GM15510 (cell line): ENCODE results near the gene TLR3.

Source experiments
- POLR2A ChIP-seq: IDR thresholded peaks from 3 replicates; pipeline ENCODE4 v1.6.1; 2011; ENCODE audit warnings: borderline replicate concordance; ENCODE audit not compliant: insufficient read length; ENCODE audit errors: extremely low read depth

Gene TLR3

GRCh38 chr4:186037692-186038658 is 31.0 kb upstream of the TLR3 start:
- TF ChIP-seq POLR2A, result no peak

- no peak for TF ChIP-seq POLR2A
These were observed 29.3 kb upstream of the TLR3 start for GRCh38 chr4:186039697-186040096.

DNA sequence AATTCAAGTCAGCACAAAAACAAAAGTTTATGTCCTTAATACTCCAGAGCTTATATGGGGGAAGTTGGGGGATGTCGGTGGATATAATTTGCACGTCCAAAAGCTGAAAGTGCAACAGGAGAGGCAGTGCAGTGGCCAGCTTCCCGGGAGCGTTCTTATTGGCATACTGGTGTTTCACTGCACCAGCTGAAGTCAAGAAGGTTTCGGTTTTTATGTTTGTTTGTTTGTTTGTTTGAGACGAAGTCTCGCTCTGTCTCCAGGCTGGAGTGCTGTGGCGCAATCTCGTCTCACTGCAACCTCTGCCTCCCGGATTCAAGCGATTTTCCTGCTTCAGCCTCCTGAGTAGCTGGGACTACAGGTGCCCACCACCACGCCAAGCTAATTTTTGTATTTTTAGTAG is 28.6 kb upstream of the TLR3 start:
- TF ChIP-seq POLR2A, result no peak

DNA sequence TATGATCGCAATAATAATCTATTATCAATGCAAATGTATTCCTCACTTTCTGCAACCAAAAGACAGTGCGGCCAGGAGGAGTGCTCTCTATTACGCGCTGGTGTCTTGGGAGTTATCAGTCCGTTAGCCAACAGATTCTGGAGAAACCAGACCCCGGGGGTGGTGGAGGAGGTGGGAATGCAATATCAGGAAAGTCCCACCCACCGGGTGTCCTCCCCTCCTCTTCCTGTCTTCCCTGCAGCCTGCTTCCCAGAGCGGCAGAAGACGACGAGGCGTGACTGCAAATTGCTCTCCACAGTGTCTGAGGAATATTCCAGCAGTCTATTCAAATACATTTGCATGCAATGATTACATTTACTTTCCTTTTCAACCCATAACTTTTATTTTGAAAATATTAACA is 17.9 kb upstream of the TLR3 start:
- TF ChIP-seq POLR2A, result no peak

DNA sequence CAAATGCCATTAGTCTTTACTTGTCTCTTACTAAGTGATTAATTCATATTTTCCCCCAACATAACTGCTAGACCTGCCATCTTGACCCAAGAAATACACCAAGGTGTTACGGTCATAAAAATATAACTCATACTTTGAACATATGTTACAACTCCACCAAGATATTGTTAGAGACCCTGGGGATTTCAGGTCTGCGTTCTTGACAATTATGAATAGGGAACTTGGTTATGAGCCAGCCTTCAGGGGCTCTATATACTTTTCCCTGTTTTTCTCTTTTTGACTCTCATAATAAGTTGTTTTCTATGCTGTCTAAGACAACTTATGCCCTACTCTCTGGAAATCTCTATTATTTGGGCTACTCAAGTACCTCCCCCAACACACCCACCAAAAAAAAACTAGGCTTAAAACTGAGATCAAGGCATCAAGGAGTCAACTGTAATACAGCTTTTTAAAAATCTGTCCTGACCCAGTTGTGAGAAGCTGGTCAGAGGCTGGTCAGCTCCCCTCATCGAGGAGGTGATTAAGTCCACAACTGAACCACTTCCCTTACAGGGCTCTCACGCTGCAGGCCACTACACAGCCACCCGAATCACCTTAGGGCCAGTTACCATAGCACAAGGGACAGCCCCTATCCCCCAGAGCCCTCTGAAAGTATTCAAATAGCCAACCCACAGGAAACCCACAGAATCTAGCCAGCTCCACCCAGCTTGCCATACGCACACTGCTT is 10.5 kb upstream of the TLR3 start:
- no peak for TF ChIP-seq POLR2A

DNA sequence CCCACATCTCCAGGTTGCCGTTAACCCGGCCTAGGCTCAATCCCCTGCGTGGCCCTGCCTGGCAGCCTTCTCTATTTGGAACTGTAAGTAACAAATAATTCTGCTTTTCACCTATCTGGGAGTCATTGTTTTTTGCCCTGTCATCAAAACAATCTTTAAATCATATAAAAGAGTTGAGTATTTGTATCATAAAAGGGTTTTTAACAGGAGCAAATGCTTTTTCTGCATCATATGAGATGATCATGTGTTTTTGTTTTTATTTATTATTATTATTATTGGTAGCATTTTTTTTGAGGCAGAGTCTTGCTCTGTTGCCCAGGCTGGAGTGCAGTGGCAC is 10.0 kb upstream of the TLR3 start:
- TF ChIP-seq POLR2A, result no peak

DNA sequence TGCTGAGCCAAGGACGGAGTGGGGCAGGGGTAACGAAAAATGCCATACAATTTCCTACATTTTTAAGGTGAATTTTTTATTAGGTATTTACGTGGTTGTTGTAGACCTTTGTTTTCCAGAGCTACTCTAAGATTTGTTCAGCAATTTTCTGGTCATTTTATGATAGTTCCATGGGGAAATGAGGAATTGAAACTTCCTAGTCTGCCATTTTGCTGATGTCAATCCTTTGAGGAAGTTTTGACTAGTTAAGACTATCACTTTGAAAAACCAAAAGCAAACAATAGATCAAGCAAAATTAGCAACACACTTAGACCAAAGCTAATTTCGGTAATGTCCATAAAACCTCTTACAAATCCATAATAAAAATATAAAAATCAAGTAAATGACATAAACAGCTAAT is 7.0 kb upstream of the TLR3 start:
- TF ChIP-seq POLR2A, result no peak

DNA sequence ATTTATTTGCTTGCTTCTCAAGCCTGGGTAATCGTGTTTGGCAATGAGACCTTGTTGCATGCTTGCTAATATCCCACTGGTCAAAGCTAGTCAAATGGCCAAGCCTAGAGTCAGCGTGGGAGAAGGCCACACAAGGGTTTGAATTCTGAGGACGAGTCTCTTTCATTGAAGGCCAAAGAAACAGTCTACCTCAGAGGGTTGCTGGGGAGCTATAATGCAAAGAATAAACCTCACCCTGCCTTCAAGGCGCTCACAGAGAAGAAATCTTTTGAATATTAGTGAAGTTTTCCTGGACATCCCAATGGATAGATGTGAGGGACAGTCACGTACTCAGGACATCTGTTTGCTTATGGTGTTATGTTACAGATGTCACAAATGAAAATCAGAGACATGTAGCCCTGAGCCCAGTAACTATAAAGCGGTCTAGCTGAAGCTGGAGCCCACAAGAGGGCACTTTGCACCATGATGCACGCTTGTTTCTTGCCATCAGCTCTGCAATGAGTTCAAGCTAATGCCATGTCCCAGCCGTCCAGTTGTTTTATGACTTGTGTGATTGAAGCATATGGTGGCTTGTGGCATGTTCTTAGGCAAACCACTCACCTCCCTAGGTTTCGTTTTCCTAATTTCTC is 1.1 kb upstream of the TLR3 start:
- TF ChIP-seq POLR2A, result no peak

- TF ChIP-seq POLR2A, result no peak
These were observed 773 bp downstream of the TLR3 start for GRCh38 chr4:186069729-186070128.

DNA sequence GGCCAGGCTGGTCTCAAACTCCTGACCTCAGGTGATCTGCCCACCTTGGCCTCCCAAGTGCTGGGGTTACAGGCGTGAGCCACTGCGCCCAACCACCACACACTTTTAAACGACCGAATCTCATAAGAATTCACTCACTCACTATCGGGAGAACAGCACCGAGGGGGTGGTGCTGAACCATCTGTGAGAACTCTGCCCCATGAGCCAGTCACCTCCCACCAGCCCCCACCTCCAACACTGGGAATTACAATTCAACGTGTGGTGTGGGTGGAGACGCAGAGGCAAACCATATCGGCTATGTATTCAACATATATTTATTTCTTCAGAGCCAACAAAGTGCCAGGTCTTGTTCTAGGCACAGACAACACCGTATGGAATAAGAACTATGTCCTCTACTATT is 3.6 kb downstream of the TLR3 start:
- TF ChIP-seq POLR2A, result no peak

DNA sequence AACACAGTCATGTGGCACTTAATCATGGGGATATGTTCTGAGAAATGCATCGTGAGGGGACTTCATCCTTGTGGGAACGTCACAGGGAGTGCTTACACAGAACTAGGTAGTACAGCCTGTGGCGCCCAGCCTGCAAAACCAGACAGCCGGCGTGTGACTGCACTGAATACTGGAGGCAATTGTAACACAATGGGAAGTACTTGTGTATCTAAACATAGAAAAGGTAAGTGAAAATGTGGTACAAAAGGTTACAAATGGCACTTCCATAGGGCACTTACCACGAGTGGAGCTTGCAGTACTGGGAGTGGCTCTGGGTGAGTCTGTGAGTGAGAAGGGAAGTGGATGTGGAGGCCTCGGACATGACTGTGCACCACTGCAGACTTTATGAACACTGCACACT is 5.2 kb downstream of the TLR3 start:
- no peak for TF ChIP-seq POLR2A

GRCh38 chr4:186078981-186079638 is 10.2 kb downstream of the TLR3 start:
- no peak for TF ChIP-seq POLR2A

GRCh38 chr4:186079694-186080093 is 10.7 kb downstream of the TLR3 start:
- TF ChIP-seq POLR2A, result no peak

GRCh38 chr4:186081202-186081807 is 12.3 kb downstream of the TLR3 start:
- no peak for TF ChIP-seq POLR2A
